ENCODE results near the gene PRPF4.
"Not testable (repeated sequence)": the region's sequence is repeated elsewhere in the genome, so short reads cannot be mapped to it uniquely, and the experiment has no call there.

PRPF4 gene

GRCh38 chr9:113275157-113276131 is at the start of gene PRPF4, which contains the start of gene CDC26:
Gene PRPF4, plus strand, starts transcription at chr9:113275658. Its CDS starts 86 bp downstream, at chr9:113275744.
Gene CDC26, minus strand, starts transcription at chr9:113275572. Its CDS starts 3,065 bp downstream, at chr9:113272507.
- DNase-seq: peak; percentile 97

GRCh38 chr9:113227436-113227835 is 48.0 kb upstream of the PRPF4 start:
- no peak for DNase-seq

DNA sequence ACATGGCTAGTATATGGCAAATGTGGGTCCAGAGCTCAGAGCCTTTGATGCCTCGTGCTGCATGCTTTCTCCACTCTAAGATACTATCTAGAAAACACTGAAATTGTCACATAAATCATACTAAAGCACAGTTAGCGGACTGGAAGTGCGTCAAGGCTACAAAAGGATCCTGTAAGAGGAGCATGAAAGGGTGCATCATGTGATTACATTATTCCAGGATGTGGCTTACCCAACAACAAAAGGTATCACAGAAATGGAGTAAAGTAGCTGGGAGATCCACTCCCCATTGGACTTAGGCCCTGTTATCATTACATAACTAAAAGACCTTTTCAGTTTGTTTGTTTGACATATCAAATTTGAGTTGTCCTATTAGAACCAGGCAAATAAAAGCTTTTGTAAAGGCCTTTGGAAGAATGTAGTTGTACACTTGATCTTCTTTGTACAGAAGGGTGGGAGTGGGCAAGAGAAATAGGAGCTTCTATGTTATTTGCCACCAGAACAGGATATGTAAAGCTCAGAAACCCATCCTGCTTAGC is 47.3 kb upstream of the PRPF4 start:
- peak; percentile 77 for DNase-seq

GRCh38 chr9:113231701-113232100 is 43.8 kb upstream of the PRPF4 start:
- DNase-seq: no peak

- not testable (repeated sequence) for DNase-seq
These were observed 39.7 kb upstream of the PRPF4 start for GRCh38 chr9:113235701-113236255.

GRCh38 chr9:113237026-113237425 is 38.4 kb upstream of the PRPF4 start:
- DNase-seq: no peak

- no peak for DNase-seq
These were observed 37.1 kb upstream of the PRPF4 start for GRCh38 chr9:113238202-113238858.

- DNase-seq: no peak
These were observed 36.6 kb upstream of the PRPF4 start for GRCh38 chr9:113238859-113239232.

DNA sequence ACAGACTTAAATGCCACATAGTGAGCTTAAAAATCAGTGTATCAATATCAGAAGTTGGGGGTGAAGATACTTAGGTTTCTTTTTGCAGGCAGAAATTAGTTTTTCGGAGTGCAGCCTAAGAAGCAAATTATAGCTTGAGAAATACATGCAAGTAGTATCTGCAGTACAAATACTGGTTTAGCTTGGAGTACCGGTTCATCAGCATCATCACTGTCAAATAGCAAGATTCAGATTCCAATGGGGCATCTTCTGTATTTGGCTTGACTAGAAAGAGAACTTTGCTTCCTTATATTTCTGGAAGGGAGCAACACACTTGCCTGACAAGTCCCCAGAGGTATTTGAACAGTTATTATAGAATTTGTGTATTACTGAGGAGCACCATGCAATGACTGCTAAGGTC is 34.3 kb upstream of the PRPF4 start:
- DNase-seq: no peak

GRCh38 chr9:113244556-113244955 is 30.9 kb upstream of the PRPF4 start:
- no peak for DNase-seq

DNA sequence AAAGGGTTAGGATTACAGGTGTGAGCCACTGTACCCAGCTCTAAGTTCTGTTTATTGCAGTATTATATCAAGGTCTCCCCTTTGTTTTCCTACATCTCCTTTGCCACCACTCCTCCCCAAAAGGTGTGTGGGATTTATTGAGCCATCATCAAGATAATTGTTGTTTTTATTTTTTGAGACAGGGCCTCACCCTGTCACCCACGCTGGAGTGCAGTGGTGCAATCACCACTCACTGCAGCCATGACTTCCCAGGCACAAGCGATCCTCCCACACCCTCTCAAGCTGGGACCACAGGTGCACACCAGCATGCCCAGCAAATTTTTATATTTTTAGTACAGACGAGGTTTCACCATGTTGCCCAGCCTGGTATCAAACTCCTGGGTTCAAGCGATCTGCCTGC is 29.6 kb upstream of the PRPF4 start:
- DNase-seq: no peak

GRCh38 chr9:113246928-113247327 is 28.5 kb upstream of the PRPF4 start:
- no peak for DNase-seq

DNA sequence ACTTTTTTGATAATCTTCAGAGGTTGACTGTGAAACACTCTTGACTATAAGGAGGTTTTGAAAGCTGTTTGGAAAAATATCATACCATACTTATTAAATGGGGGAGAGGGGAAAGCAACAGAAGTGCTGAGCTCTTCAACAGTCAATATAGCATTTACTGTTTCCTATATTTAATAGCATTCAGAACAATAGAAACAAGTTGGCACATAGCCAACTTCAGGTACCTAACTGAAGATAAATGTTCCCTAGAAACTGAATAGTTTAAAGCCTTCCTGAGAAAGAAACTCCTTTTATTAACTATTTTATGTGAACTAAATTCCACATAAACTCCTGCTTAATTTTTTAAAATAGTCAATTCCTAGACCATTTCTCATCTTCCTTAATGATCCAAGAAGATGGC is 27.8 kb upstream of the PRPF4 start:
- DNase-seq: no peak

- not testable (repeated sequence) for DNase-seq
These were observed 25.8 kb upstream of the PRPF4 start for GRCh38 chr9:113249661-113250060.

DNA sequence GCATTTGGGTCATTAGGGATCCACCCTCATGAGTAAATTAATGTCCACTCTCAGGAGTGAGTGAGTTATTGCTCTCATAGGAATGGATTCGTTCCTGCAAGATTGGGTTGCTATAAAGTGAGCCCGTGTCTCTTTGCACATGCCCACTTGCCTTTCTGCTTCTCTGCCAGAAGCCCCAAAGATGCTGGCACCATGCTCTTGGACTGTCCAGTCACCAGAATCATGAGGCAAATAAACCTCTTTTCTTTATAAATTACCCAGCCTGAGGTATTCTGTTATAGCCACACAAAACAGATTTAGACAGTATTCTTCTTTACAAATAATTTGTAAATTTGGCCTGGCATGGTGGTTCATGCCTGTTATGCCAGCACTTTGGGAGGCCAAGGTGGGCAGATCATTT is 24.7 kb upstream of the PRPF4 start:
- no peak for DNase-seq

- DNase-seq: no peak
These were observed 20.5 kb upstream of the PRPF4 start for GRCh38 chr9:113254991-113255390.

DNA sequence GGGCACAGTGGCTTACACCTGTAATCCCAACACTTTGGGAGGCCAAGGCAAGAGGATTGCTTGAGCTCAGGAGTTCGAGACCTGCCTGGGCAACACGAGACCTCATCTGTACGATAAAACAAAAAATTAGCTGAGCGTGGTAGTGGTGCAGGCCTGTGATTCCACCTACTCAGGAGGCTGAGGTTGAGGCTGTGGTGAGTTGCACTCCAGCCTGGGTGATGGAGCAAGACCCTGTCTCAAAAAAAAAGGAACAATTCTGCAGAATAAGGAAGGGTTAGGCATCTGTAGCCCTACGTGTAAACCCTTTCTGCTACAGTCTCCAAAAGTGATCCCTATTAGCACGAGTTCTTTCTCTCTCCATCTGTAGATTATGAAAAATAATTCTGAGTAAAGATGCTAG is 20.0 kb upstream of the PRPF4 start:
- DNase-seq: no peak

DNA sequence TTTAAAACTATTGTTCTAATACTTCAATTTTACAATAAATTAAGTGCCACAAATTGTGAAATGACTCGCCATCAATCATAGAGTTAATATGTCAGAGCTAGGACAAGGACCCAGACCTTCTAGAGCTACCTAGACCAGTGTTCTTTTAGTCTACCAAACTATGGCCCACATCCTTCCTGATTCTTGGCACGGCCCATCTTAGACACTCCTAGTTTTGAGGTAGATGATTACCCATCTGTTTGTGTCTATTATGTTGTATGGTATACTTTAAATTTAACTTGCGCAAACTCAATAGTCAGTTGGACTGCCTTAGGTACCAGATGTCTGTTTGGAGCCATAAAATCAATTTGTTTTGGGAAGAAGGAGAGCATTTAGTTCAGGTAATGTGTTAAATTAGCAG is 17.6 kb upstream of the PRPF4 start:
- no peak for DNase-seq

GRCh38 chr9:113258282-113258681 is 17.2 kb upstream of the PRPF4 start:
- no peak for DNase-seq

DNA sequence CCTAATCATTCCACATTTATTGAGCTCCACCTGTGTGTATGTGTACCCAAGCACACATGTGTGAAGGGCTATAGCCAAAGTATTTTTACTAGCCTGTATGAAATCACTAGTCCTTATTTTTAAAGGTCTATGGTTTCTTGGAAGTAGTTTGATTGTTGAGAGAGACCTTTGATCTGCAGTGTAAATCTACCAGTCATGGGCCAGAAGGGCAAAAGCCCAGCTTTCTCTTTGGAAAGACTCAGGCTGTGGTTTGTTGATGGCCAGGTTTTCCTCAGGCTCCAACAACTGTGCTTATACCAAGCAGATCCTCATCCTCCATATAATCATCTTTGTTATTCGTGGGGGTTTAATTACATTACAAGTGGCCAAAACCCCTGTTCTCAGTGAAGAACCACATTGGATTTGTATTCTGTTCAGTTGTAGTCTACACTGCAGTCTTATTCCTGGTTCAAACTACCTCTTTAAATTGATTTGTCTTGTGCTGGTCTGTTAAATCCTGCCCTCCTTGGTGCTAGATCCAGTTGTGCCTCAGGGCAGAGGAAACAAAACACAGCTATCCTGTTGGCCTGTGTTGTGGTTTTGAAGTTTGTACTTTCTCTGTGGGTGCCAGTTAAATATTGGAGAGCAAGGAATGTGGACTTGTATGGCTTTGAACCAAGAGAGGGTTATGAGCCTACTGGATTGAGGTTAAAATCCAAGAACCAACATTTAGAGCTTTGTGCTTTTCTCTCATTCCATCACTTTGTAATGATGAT is 13.4 kb upstream of the PRPF4 start:
- no peak for DNase-seq

GRCh38 chr9:113266174-113266573 is 9.3 kb upstream of the PRPF4 start:
- DNase-seq: no peak

DNA sequence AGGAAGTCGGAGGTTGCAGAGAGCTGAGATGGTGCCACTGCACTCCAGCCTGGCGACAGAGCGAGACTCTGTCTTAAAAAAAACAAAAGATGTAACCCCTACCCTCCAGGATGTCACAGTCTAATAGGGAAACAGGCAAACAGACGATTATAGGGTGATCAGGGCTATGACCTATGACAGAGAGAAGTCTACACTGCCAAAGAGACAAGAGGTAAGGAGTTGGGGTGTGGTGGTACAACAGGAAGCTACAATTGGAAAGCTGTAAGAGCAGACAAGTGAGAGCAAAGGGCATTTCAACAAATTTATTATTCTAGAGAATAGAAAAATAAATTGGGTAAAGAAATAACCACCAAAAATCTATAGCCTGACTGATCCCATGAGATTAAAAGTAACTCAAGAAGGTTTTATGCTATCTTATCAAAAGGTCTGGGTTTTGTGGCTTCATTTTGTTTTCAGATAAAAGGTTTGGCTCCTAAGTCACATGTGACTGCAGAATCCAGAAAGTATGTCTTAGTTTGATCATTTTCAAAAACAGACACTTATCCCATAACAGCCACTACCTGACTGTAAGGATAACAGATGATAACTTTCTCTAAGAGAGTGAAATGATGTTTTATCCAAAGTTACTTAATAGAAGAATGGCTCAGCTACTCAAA is 7.4 kb upstream of the PRPF4 start:
- no peak for DNase-seq

Data from DMS153 (cell line).